GM12865 (cell line): ENCODE data around the gene BRPF1.
A peak's percentile ranks its signal among the peaks of the same experiment; 100 is the strongest.

Source experiments
- DNase-seq: peaks from one replicate; pipeline ENCODE4 v3.0.0; 2010; ENCODE audit warnings: low read depth
- H3K4me3 ChIP-seq: 2 replicates; pipeline ENCODE4 v1.5.1; 2011; ENCODE audit warnings: mild to moderate bottlenecking, low read depth, low read length, control low read depth
- TF ChIP-seq, protein P1 (sequence below): IDR thresholded peaks from 2 replicates; pipeline ENCODE4 v1.5.1; 2011; ENCODE audit warnings: low read length, control low read depth, low read depth, inconsistent platforms; ENCODE audit not compliant: insufficient read depth; ENCODE audit errors: missing control alignments

Gene BRPF1

DNA sequence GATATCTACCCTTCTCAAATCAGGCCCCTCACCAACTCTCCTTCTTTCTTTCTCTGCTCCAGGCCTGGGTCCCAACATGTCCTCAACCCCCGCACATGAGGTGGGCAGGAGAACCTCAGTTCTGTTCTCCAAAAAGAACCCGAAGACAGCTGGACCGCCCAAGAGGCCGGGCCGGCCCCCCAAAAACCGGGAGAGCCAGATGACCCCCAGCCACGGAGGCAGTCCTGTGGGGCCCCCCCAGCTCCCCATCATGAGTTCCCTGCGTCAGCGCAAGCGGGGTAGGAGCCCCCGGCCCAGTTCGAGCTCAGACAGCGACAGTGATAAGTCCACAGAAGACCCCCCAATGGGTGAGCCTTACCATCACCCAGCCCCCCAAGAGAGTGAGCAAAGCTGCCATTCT is 12.6 kb downstream of the BRPF1 start:
- H3K4me3 ChIP-seq, result no peak overlapping the region
- TF ChIP-seq, protein P1, sequence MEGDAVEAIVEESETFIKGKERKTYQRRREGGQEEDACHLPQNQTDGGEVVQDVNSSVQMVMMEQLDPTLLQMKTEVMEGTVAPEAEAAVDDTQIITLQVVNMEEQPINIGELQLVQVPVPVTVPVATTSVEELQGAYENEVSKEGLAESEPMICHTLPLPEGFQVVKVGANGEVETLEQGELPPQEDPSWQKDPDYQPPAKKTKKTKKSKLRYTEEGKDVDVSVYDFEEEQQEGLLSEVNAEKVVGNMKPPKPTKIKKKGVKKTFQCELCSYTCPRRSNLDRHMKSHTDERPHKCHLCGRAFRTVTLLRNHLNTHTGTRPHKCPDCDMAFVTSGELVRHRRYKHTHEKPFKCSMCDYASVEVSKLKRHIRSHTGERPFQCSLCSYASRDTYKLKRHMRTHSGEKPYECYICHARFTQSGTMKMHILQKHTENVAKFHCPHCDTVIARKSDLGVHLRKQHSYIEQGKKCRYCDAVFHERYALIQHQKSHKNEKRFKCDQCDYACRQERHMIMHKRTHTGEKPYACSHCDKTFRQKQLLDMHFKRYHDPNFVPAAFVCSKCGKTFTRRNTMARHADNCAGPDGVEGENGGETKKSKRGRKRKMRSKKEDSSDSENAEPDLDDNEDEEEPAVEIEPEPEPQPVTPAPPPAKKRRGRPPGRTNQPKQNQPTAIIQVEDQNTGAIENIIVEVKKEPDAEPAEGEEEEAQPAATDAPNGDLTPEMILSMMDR, result no peak
- no peak for DNase-seq

DNA sequence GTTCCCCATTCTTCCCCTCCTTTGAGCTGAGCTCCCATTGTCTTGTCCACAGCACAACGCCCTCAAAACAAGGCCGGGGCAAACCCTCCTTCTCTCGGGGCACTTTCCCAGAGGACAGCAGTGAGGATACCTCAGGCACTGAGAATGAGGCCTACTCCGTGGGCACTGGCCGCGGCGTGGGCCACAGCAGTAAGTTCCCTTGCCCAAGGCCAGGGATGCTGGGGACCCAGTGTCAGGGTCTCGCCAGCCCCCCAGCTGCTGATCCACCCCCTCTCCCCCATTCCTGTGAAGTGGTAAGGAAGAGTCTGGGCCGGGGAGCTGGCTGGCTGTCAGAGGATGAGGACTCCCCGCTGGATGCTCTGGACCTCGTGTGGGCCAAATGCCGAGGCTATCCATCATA is 14.0 kb downstream of the BRPF1 start:
- TF ChIP-seq, protein P1, result no peak
- H3K4me3 ChIP-seq, result no peak overlapping the region
- DNase-seq, result no peak

DNA sequence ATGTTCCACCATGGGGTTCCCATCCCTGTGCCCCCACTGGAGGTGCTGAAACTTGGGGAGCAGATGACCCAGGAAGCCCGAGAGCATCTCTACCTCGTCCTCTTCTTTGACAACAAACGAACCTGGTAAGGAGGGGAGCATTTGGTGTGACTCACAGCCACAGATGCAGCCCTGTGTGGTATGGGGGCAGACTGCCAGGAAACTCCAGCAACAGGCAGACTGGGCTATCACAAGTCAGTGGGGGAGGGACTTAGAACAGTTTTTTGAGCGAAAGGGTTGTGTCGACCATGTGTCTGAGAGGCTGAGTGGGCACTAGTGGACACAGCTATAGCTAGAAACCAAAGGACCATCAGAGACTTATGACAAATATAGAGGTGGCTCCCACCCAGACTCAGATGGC is 14.8 kb downstream of the BRPF1 start:
- TF ChIP-seq, protein P1, result no peak
- no peak for DNase-seq
- H3K4me3 ChIP-seq, result no peak overlapping the region

DNA sequence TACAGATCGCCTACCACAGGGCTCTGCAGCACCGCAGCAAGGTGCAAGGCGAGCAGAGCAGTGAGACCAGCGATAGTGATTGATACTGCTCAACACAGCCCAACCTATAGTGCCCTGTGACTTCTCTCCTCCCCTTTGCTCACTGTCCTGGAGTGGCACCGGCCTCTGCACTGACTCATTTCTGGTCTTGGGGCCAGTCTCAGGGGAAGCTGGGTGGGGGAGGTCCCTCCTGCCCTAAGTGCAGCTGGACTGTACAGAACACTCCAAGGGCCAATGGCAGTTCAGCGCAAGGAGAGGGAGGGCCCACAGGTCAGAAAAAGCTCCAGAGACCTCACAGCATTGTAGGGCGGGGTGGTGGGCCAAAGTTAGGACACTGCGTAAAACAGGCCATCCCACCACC is 15.7 kb downstream of the BRPF1 start:
- DNase-seq, result peak; percentile 41
- no peak overlapping the region for H3K4me3 ChIP-seq
- TF ChIP-seq, protein P1, result no peak

DNA sequence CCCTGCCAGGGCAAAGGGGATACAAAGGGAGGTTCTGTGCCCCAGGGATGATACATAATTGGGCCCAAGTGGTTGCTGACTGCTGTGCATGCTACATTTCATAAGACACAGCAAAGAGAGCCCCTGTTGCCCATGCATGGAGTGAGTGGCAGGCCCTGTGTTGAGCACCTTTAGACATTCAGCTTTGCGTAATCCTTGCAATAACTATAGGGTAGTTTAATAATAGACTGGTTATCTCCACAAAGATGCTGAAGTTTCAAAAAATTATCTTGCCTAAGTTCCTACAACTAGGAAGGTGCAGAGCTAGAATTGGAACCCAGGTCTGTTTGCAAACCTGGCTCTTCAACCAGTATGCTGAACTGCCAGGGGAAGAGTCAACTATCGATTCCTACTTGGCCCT is 16.5 kb downstream of the BRPF1 start:
- TF ChIP-seq, protein P1, result no peak
- H3K4me3 ChIP-seq, result no peak overlapping the region
- DNase-seq, result no peak

DNA sequence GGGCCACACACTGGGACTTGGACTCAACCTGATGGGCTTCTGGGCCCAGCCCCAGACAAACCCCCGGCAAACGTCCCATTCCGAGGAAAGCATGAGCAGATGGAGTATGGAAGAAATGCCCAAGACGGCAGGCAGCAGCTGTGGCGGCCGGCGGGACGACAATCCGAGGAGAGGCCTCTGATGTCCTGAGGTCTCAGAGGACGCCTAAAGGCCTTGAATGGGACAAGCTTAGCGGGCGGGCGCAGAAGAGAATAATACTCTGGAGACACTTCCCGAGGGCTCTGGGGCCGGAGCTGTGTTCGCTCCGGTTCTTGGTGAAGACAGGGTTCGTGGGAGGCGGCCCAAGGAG is 17.7 kb downstream of the BRPF1 start:
- DNase-seq, result no peak
- TF ChIP-seq, protein P1, result no peak
- H3K4me3 ChIP-seq, result peak overlapping the region; percentile 80

DNA sequence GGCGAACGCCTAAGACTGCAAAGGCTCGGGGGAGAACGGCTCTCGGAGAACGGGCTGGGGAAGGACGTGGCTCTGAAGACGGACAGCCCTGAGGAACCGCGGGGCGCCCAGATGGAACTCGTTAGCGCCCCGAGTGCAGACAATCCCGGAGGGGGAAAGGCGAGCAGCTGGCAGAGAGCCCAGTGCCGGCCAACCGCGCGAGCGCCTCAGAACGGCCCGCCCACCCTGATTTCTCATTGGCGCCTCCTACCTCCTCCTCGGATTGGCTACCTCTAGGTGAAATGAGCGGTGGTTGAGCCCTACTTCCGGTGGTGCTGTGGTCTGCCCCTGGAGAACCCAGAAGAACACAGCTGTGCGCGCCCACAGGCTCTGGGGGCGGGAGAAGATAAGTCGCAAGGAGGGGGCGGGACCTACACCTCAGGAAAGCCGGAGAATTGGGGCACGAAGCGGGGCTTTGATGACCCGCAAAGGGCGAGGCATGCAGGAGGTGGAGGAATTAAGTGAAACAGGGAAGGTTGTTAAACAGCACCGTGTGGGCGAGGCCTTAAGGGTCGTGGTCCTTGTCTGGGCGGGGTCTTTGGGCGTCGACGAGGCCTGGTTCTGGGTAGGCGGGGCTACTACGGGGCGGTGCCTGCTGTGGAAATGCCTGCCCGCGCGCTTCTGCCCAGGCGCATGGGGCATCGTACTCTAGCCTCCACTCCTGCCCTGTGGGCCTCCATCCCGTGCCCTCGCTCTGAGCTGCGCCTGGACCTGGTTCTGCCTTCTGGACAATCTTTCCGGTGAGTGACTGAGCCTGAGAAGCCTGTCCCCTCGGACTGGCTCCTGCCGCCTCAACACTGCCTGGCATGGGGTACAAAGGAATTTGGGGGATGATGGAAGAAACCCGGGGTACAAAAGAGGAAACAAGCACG is 18.4 kb downstream of the BRPF1 start, which contains the start of gene OGG1:
TSS of gene OGG1 (plus strand) at position 308 of the 911 bp plus-strand sequence. CDS start at position 643, 335 bp downstream.
- peak within 1 kb of the TSS; percentile 80 for H3K4me3 ChIP-seq
- DNase-seq, result peak; percentile 98
- TF ChIP-seq, protein P1, result no peak
